GM21825 (cell line): ENCODE measurements around the gene FGF14.

Experiments
- ATAC-seq: cut with Tn5 transposase; IDR thresholded peaks from one replicate; pipeline ENCODE4 v1.9.1; 2021; ENCODE audit warnings: mild to moderate bottlenecking, moderate library complexity; ENCODE audit not compliant: unreplicated experiment

The FGF14 gene

GRCh38 chr13:102311901-102312300 lies 89.9 kb downstream of the FGF14 start:
- no peak for ATAC-seq

DNA sequence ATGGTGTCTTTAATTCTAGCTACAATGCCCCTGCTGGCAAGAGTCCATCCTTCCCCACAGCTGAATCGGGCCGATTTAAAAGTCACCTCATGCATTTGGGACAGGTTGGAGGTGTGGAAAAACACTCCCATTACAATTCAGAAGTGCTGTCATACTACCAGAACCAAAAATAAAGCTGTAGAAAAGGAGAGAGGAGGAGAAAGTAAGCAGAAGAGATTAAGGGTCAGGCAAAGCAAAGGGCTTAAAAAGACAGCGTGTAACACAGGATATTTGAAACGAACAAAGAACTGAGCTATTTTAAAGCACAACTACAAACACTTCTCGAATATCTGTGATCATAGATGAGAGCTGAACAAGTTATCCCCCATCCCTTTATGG lies 90.4 kb downstream of the FGF14 start:
- no peak for ATAC-seq

DNA sequence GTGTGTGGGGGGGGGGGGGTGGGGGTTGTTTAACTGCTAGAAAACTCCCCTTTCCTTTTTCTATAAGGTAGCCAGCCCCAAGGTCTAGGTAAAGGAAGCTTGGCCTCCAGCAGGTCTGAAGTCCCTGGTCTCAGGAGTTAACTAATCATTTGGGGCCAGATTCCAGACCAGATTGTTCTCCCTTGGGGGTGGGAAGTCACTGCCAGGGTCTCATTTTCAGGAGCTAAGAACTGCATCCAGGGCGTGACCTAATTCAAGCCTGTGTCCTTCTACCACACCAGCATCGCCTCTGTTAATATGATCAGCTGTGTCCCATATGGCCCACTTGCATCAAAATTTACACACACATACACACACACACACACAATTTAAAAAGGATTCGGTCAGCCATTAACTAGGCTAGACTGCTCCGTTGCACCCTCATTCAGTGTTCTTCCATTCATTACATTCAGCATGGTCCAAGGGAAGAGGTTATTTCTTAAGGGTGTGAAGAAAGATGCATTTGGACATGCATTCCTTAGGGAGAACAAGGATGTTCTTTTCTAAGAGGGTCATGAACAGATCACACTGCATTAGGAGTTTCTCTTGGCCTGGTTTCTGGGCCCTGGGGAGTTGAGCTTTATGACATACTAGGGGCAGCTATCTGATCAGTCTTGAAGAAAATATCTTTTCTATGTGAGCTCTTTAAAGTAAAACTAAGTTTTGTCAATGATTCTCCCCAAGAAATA lies 91.0 kb downstream of the FGF14 start:
- ATAC-seq: no peak

GRCh38 chr13:102309110-102309509 lies 92.7 kb downstream of the FGF14 start:
- ATAC-seq: no peak

DNA sequence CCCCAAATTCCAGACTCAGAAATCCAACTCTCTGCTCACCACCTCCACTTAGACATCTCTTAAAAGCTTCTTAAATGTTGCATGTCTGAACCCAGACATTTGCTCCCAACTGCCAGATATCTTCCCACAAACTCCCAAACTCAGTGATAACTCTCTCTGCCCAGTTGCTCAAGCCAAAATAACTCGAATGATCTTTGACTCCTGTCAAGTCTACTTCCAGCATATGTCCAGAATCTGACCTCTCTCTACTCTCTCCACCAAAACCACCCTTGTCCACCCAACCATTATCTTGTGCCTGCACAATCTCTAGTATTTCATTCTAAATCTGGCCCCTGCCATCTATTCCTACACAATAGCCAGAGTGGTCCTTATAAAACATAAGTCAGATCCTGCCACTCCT lies 99.3 kb downstream of the FGF14 start:
- no peak for ATAC-seq

DNA sequence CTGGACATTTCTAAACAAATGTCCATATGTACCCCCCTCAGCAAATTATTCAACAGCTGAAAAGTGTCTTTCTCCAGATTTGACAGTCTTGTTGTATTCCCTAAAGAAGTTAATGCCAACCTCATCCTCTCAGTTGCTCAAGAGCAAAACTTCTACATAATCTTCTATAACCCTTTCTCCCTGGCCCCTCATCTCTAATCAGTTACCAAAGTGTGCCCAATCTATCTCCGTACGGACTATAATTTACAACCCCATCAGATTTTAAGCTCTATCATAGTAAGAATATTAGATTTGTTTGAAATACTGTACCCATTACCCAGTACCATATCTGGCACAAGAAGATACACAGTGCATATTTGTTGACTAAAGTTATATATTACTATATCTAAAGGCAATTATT lies 101.5 kb downstream of the FGF14 start:
- no peak for ATAC-seq

DNA sequence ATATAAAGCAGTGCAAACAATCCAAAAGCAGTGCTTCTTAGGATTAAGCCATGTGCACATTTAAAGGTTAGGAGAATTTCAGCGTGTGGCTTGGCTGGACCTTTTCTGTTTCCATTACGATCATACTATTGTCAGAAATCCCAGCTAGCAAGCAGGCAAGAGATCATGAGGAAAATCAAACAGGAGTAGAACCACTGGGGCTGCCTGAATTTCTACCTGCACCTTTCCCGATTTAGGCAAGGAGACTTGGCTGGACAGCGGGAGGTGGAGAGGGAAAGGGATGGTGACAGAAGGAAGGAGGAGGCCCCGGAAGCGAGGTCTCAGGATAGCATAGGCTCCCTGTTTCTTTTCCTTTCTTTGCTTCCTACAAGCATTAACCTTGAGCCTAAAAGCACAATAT lies 102.5 kb downstream of the FGF14 start:
- no peak for ATAC-seq

DNA sequence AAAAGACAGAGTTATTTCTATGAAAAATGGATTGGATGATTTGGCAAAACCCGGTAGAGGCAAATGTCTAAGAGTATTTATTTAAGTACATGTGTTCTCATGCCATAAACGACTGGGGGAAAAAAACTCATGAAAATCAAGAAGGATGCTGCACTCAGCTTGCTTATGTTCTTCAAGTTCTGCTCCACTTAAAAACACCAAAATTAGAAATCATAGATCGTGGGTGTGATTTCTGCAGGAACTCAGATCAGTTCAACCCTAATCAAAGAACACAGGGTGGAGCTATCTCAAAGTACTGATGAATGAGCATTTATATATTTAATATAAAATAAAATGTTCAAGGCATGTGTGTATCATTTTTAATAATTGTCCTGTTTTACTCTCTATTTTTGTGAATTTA lies 103.8 kb downstream of the FGF14 start:
- ATAC-seq: no peak

DNA sequence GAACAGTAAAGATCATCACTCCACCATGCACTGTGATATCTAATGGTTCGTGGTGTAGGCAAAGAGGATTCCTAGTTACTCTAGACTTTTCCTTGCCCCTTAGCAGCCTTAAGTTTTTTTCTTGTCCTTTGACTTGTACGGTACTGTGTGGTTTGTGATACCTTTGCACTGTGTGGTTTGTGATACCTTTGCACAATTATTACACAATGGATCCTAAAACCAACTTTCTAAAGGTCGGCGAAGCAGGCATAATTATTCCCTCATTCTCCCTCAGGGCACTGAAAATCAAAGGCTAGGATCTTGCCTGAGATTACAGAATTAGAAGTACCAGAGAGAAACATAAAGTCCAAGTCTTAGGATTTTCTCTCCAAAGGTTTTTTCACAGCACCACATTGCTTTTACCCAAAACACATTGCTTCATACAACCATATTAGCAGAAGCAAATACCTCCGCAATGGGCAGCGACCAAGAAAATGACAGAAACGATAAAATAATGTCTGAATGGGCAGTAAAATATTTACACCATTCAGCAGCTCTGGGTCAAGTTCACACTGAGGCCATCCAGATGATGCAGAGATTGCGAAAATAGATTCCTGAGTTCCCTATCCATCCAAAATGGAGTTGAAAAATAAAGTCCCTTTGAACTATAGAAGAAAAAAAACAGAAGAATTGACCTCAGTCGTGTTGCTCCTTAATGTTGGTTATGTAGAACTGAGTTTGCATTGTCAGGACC lies 106.4 kb downstream of the FGF14 start:
- no peak for ATAC-seq

DNA sequence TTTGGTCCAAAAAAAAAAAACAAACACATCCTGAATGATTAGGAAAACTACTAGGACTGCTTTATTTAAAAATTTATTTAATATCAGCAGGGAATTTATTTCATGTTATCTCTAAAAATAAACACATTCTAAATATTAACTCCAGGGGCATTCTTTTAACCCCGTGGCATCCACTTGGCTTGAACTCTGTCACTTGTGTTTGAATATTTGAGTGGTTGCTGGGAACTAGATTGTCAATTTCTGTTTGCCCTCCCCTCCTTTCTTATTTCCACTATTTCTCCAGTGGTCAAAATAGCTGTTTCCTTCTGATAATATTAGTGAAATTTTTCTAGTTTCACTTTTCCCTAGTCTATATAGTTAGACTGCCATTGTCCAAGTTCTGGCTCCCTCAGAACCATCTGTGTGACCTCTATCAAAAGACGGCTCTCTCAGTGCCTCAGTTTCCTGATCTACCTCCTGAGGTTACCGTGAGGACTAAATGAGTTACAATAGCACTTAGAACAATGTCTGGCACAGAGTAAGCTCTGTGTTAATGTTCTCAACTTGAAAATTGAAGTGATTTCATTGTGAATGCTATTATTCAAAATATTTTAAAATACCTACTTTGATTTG lies 107.3 kb downstream of the FGF14 start:
- ATAC-seq: no peak

- ATAC-seq: no peak
Measured at GRCh38 chr13:102293723-102294122, 108.1 kb downstream of the FGF14 start.

DNA sequence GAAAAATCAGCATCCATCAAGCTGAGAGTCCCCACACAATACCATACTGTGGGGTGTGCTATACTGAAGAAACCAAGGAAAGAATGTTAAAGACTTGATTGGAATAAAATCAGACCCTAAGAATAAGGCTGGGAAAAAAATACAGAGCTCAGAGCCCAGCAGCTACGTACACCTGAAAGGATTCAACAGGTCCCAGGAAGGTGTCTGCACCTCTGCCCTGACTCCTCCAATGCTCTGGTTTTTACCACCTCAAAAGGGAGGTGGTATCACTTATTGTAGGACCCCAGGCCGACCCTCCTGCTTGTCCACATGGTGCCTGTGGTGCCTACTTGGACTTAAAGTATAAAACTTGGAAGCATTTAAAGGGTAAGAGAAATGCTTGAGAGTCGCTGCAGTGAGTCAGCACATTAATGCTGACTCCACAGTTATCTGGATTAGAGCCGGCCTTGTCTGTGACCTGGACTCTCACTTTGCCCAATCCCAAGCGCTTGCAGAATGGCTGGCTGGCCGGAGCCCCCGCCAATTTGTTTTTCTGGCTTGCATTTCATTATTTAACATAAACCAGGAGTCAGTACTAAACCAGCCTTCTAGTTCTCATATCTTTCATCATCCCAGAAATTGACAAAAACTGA lies 110.1 kb downstream of the FGF14 start:
- ATAC-seq: no peak

DNA sequence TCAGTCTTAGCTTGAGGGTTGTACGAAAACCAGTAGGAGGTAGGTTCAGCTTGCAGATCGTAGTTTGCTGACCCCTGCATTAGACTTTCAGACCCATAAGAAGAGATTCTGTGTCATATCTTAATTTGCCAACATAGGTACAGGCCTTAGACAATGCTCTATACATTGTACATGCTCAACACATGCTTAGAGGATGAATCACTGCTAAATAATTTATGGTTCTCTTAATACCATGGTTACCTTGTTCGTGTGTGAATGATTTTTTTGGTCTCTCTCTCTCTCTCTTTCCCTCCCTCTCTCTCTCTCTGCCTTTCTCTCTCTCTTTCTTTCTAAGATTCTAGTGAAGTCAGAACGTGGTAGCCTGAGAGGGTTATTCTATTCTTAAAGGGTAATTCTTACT lies 112.2 kb downstream of the FGF14 start:
- ATAC-seq: no peak

GRCh38 chr13:102286326-102286725 lies 115.5 kb downstream of the FGF14 start:
- no peak for ATAC-seq

DNA sequence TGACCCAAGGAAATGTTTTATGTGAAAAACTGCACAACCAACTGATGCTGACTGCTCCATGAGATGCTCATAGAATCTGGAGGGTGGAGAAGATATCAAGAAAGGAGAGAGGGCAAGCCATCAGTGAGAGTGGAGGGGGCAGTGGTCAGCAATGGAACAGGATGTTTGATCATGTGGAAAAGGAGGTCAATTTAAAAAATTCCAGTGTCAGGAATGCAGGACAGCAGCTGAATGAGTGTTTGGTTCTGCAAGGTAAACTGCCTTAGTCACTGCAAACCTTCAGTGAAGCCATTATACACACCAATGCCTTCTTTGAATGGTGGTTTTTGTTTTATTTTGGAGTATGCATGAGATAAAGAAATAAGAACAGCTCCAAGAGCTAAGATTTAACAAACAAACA lies 121.5 kb downstream of the FGF14 start:
- no peak for ATAC-seq

GRCh38 chr13:102277286-102277685 lies 124.6 kb downstream of the FGF14 start:
- no peak for ATAC-seq

GRCh38 chr13:102276404-102276803 lies 125.4 kb downstream of the FGF14 start:
- no peak for ATAC-seq

DNA sequence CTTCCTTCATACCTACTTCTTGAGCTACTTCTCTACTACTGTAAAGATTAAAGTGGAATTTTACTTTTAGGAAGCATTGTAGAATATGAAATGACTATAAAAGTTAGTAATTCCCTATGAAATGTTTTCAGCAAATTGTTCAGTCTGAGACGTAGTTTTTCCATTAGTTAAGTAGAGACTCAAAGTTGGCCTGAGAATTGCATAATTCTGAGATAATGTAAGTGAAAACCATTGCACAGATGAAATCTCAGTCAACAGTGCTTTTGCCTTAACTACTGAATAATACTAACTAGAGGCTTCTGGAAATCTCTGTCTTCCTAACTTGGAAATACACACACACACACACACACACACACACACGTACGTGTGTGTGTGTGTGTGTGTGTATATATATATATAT lies 125.9 kb downstream of the FGF14 start:
- ATAC-seq: no peak

DNA sequence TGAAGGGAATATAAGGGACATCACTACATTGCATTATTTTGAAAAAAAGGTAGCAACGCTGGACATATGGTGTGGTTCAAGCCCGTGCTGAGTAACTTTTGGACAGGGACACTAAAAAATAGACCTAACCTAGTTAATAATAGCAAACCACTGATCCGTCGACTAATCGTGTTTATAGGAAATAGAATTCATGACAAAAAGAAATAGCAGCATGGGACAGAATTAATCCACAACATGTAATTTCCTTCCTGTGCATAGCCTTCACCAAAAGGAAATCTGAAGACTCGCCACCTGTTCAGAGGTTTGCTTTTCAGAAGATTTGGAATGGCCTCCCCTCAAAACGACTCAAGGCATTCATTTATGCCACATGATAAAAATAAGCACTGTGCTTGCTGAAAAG lies 128.7 kb downstream of the FGF14 start:
- no peak for ATAC-seq

- no peak for ATAC-seq
Measured at GRCh38 chr13:102267191-102267590, 134.7 kb downstream of the FGF14 start.

DNA sequence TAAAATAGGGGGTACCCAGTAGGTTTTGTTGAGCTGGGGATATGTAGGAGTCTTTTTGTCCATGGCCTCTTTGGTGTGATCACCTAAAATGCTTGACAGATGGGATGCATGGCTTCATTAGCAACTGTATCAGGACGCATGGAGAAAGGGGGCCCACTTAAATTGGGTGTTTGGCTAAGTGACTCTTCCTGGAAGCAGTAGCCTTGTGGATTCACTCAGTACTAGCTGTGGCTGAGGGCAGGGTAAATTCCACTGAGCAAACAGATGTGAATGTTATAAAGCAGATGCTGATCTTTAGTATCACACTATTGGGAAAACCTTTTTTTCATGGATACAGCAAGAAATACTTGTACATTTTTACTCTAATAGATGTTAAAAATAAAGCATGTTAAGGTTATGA lies 140.0 kb downstream of the FGF14 start:
- ATAC-seq: no peak

- ATAC-seq: no peak
Measured at GRCh38 chr13:102261316-102261715, 140.5 kb downstream of the FGF14 start.
